Loucy (cell line): ENCODE results near the gene AACS.

Source experiments
- H2AFZ ChIP-seq: fragments of 200-600 bp; sonication (generic); 2 replicates; pipeline ENCODE4 v1.6.0; 2016; ENCODE audit warnings: antibody characterized with exemption, mild to moderate bottlenecking, low read length, moderate library complexity
- H3F3A ChIP-seq: fragments of 200-600 bp; 2 replicates; pipeline ENCODE4 v1.6.0; 2016; ENCODE audit warnings: antibody characterized with exemption, low read depth, mild to moderate bottlenecking
- H3K27me3 ChIP-seq: fragments of 200-600 bp; sonication (generic); 2 replicates; pipeline ENCODE4 v1.6.1; 2014; ENCODE audit warnings: low read length, mild to moderate bottlenecking; ENCODE audit not compliant: insufficient read depth, poor library complexity, severe bottlenecking
- H3K36me3 ChIP-seq: fragments of 200-600 bp; sonication (generic); 2 replicates; pipeline ENCODE4 v1.6.1; 2016; ENCODE audit warnings: low read length; ENCODE audit not compliant: insufficient read depth
- H3K4me1 ChIP-seq: fragments of 200-600 bp; sonication (generic); 2 replicates; pipeline ENCODE4 v1.5.1; 2014; ENCODE audit warnings: low read length, mild to moderate bottlenecking; ENCODE audit not compliant: insufficient read depth, poor library complexity, severe bottlenecking
- H3K4me2 ChIP-seq: fragments of 200-600 bp; sonication (generic); 2 replicates; pipeline ENCODE4 v1.6.0; 2014; ENCODE audit warnings: antibody characterized with exemption, low read length, low read depth, mild to moderate bottlenecking; ENCODE audit not compliant: poor library complexity, severe bottlenecking
- H3K4me3 ChIP-seq: fragments of 200-600 bp; sonication (generic); 2 replicates; pipeline ENCODE4 v1.5.1; 2014; ENCODE audit warnings: low read length, mild to moderate bottlenecking, mixed read lengths; ENCODE audit not compliant: poor library complexity, severe bottlenecking
- H3K79me2 ChIP-seq: fragments of 200-600 bp; sonication (generic); 2 replicates; pipeline ENCODE4 v1.6.1; 2014; ENCODE audit warnings: low read length; ENCODE audit not compliant: insufficient read depth
- H3K9ac ChIP-seq: fragments of 200-600 bp; sonication (generic); 2 replicates; pipeline ENCODE4 v1.6.0; 2014; ENCODE audit warnings: mild to moderate bottlenecking, low read depth, low read length, moderate library complexity; ENCODE audit not compliant: poor library complexity, severe bottlenecking
- H3K9me2 ChIP-seq: fragments of 200-600 bp; sonication (generic); replicated peaks from 2 replicates; pipeline ENCODE4 v1.6.1; 2016; ENCODE audit warnings: low read depth, low read length, mixed read lengths
- H3K9me3 ChIP-seq: fragments of 200-600 bp; sonication (generic); 2 replicates; pipeline ENCODE4 v1.6.1; 2014; ENCODE audit warnings: mild to moderate bottlenecking, antibody characterized with exemption, low read length, low read depth; ENCODE audit not compliant: insufficient read depth
- H4K20me1 ChIP-seq: fragments of 200-600 bp; sonication (generic); 2 replicates; pipeline ENCODE4 v1.6.0; 2014; ENCODE audit warnings: antibody characterized with exemption, low read length, mild to moderate bottlenecking; ENCODE audit not compliant: insufficient read depth, poor library complexity, severe bottlenecking
- CTCF ChIP-seq: fragments of 200-600 bp; sonication (generic); conservative IDR thresholded peaks from 2 replicates; pipeline ENCODE4 v1.5.1; 2014; ENCODE audit warnings: mild to moderate bottlenecking, antibody characterized with exemption, low read length
- EZH2phosphoT487 ChIP-seq: fragments of 200-600 bp; IDR thresholded peaks from 2 replicates; pipeline ENCODE4 v1.6.1; 2018; ENCODE audit warnings: antibody characterized with exemption, mild to moderate bottlenecking, moderate library complexity, borderline replicate concordance

Gene AACS

GRCh38 chr12:125018356-125018755, 46.9 kb upstream of the AACS start:
- Histone ChIP-seq H3K9ac (no peak overlapping the region), H3K9me3 (no peaks in the 10 kb centered on the region), H2AFZ (no peak overlapping the region), H4K20me1 (no peaks in the 10 kb centered on the region), H3F3A (no peaks in the 10 kb centered on the region), H3K36me3 (peaks cover 58% of the 10 kb centered on the region; the same call in 1 of the 2 replicates), H3K4me2 (no peak overlapping the region), H3K9me2 (no peaks in the 10 kb centered on the region), H3K27me3 (no peaks in the 10 kb centered on the region), H3K79me2 (no peaks in the 10 kb centered on the region), H3K4me1 (no peaks in the 10 kb centered on the region), H3K4me3 (no peak overlapping the region)
- no peak for TF ChIP-seq CTCF
- no peak for TF ChIP-seq EZH2phosphoT487

- Histone ChIP-seq H3K27me3 (no peaks in the 10 kb centered on the region), H4K20me1 (no peaks in the 10 kb centered on the region), H3K9ac (no peak overlapping the region), H3K36me3 (peaks cover 46% of the 10 kb centered on the region; the same call in 1 of the 2 replicates), H3F3A (no peaks in the 10 kb centered on the region), H3K79me2 (no peaks in the 10 kb centered on the region), H3K4me2 (no peak overlapping the region), H3K4me1 (no peaks in the 10 kb centered on the region), H2AFZ (no peak overlapping the region), H3K4me3 (no peak overlapping the region), H3K9me2 (no peaks in the 10 kb centered on the region), H3K9me3 (no peaks in the 10 kb centered on the region)
- TF ChIP-seq CTCF: no peak
- TF ChIP-seq EZH2phosphoT487: no peak
Measured at GRCh38 chr12:125021096-125021495, 44.1 kb upstream of the AACS start.

- H3K79me2 ChIP-seq: no peaks in the 10 kb centered on the region
- no peaks in the 10 kb centered on the region for H3F3A ChIP-seq
- no peak overlapping the region for H3K4me2 ChIP-seq
- no peaks in the 10 kb centered on the region for H3K9me2 ChIP-seq
- no peak overlapping the region for H3K9ac ChIP-seq
- H3K9me3 ChIP-seq: no peaks in the 10 kb centered on the region
- H3K4me1 ChIP-seq: no peaks in the 10 kb centered on the region
- H2AFZ ChIP-seq: no peak overlapping the region
- no peaks in the 10 kb centered on the region for H3K27me3 ChIP-seq
- TF ChIP-seq CTCF: no peak
- no peak for TF ChIP-seq EZH2phosphoT487
- no peaks in the 10 kb centered on the region for H4K20me1 ChIP-seq
- H3K4me3 ChIP-seq: no peak overlapping the region
- peaks cover 48% of the 10 kb centered on the region; the same call in 1 of the 2 replicates for H3K36me3 ChIP-seq
Measured at GRCh38 chr12:125021771-125022170, 43.5 kb upstream of the AACS start.
